T1000 (cell line): Measurements from ENCODE around the gene NPR3.

Experiments
- DNase-seq: peaks from one replicate; lab custom pipeline; 2025; ENCODE audit warnings: mixed read lengths; lab: John Stamatoyannopoulos, UW

NPR3 gene, protein sequence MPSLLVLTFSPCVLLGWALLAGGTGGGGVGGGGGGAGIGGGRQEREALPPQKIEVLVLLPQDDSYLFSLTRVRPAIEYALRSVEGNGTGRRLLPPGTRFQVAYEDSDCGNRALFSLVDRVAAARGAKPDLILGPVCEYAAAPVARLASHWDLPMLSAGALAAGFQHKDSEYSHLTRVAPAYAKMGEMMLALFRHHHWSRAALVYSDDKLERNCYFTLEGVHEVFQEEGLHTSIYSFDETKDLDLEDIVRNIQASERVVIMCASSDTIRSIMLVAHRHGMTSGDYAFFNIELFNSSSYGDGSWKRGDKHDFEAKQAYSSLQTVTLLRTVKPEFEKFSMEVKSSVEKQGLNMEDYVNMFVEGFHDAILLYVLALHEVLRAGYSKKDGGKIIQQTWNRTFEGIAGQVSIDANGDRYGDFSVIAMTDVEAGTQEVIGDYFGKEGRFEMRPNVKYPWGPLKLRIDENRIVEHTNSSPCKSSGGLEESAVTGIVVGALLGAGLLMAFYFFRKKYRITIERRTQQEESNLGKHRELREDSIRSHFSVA

DNA sequence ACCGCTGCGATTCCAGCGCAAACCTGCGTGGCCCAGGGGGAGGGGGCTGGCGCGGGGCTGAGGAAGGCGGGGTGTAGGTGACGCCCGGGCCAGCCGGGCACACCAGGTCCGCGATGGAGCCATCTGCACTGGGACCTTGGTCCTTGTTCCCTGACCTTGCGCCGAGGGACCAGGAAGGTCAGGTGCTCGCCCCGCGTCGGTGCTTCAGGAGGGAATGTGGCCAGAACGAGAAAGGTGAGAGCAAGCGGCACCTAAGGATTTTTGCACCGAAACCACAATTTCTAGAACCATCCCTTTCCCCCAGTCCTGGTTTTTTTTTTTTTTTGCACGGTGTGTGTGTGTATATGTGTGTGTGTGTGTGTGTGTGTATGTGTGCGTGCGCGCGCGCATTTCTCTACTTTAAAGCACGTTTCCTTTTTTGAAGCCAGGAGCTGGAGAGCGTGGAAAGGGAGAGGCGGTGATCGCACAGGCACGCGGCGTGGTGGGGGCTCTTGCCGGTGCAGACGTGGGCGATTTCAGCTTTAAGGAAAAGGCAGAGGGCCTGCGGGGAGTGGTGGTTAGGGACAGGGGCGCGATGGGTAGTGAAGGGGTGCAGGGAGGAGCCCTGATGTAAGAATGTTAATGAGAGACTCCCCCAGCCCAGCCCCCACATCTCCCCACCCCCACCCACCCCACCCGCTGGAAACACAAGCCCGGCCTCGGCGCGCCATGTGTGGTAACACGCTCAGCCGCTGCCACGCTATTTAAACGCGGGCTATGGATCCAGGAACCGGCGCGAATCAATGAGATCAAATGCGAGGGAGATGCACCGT, at the start of gene NPR3:
Gene NPR3 (plus strand): TSS at position 772 of the 812 bp plus-strand sequence. CDS start 456 bp downstream, outside the sequence.
- DNase-seq: peak; percentile 36

GRCh38 chr5:32664523-32664922, 46.6 kb upstream of the NPR3 start:
- DNase-seq: no peak

GRCh38 chr5:32668552-32668951, 42.6 kb upstream of the NPR3 start:
- no peak for DNase-seq

DNA sequence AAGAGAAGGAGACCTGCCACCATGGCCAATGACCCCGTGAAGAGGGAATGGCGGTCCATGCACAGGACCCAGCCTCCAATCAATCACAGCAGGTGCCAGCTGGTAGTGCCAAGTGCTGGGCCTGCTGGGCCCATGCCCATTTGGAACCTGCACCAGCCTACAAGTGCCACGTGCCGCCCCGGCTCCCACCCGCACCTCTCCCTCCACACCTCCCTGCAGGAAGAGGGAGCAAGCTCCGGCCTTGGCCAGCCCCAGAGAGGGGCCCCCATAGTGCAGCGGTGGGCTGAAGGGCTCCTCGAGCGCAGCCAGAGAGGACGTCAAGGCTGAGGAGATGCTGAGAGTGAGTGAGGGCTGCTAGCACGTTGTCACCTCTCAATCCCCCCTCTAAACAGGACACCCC, 37.8 kb upstream of the NPR3 start:
- no peak for DNase-seq

DNA sequence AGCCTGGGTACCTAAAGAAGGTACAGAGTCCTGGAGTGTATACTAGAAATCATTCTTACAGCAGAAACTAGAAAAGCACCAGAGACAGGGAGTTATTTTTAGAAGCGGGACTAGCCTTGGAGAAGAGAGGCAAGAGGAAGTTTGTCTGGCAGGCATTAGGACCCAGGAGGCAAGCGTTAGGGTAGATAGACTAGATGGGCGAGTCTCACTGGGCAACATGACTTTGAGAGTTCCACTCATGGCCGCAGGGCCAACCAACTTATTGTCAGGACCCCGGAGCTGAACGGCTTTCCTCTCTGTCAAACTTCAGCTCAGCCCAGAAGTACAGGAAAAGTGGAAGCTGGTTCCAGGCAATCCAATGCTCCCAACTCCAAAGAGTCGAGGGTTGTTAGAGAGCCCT, 34.1 kb upstream of the NPR3 start:
- no peak for DNase-seq

- DNase-seq: no peak
These were observed 32.6 kb upstream of the NPR3 start for GRCh38 chr5:32678472-32678871.

- DNase-seq: no peak
These were observed 31.9 kb upstream of the NPR3 start for GRCh38 chr5:32679218-32679617.

DNA sequence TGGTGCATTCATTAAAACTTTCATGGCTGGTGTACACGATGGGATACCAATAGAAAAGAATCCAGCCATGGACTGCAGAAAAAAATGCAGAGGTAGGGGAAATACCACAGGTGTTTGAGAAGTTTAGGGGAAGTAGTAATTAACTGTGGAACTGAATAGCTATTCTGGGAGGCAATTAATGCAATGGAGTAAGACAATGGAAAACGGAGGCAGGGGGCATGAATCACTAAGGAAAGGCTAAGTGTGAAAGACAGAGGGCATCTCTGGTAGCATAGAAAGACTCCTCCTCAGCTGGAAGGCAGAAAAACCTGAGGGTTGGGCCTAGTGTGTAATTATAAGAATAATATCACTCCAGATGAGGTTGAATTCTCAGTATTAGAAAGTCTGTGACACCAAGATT, 30.9 kb upstream of the NPR3 start:
- DNase-seq: no peak

DNA sequence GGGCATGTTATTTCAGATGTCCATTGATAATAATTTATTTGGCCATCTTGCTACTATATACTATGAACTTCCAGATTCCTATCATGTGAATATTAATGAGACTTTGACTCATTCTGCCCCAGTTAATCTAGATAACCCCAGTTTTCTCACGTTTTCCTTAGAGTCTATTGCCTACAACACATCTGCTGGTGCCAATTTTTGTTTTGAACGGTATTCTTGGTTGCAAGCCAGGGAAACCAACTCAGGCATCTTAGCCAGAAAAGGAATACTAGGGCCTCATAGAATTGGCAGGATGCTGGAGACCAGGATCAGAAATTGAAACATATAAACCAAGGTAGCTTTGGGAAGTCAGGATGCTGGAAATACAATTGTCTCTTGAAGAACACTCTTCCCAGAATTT, 28.0 kb upstream of the NPR3 start:
- DNase-seq: no peak

- DNase-seq: no peak
These were observed 26.9 kb upstream of the NPR3 start for GRCh38 chr5:32684260-32684659.

DNA sequence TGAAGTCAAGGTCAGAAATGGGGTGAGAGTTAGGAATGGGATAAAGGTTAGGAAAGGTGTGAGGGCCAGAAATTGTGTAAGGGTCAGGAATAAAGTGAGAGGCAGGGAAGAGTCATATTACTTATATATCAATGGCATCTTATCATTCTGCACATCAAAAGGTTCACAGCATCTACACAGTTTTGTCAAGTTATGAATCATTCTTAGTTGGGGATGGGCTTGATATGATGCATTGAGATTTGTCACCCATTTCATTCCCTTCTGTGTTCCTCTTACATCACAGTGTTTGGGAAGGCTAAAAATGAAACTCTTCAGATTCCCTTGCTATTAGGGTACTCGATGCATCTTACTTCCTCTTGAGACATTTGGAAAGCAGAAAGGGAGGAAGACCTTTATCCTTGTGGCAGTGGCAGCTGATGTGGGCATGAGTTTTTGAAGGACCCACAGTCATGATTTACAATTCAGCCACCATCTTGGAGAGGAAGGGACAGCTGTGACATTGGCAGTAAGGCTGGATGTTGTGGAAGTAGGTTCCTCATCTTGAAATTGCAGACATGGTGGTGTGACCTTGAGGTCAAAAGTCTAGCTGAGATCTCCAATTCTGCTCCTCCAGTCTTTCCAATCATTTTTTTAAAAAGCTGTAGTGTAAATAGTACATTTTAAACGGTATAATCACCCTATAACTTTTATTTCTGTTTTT, 24.2 kb upstream of the NPR3 start:
- no peak for DNase-seq

GRCh38 chr5:32687499-32687831, 23.7 kb upstream of the NPR3 start:
- DNase-seq: no peak

GRCh38 chr5:32690153-32690552, 21.0 kb upstream of the NPR3 start:
- no peak for DNase-seq

GRCh38 chr5:32690666-32691065, 20.5 kb upstream of the NPR3 start:
- no peak for DNase-seq

DNA sequence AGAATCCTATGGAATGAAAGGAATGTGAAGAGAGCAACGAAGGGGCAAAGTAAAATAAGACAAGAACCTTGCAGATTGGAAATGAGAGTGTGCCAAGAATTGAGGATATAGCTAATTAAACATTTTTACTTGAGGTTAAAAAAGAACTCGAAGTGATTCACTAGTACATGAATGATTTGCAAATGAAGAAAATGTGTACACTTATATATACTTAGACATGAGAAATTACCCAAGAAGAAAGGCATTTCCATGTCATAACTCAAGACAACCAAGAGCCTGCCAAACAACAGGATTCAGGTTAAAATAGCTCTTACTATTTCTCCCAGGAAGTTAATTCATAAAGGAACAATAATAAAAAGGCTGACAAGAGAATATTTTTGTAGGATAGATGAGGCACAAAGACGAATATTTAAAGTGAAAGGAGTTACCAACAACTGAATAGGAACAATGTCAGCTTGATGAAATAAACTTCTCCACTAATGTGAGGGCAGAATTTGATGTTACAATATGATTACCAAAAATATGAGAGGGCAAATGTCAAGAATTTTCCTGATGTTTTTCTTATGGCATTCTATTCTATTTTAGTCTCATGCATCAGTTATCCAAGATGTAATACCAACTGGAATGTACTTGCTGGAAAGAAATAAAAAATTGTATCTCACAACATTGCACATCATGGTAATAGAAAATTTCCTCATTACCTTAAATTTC, 18.9 kb upstream of the NPR3 start:
- no peak for DNase-seq

GRCh38 chr5:32703957-32704356, 7.2 kb upstream of the NPR3 start:
- no peak for DNase-seq

GRCh38 chr5:32707418-32707997, 3.6 kb upstream of the NPR3 start:
- DNase-seq: no peak

- no peak for DNase-seq
These were observed 2.2 kb upstream of the NPR3 start for GRCh38 chr5:32708949-32709348.

DNA sequence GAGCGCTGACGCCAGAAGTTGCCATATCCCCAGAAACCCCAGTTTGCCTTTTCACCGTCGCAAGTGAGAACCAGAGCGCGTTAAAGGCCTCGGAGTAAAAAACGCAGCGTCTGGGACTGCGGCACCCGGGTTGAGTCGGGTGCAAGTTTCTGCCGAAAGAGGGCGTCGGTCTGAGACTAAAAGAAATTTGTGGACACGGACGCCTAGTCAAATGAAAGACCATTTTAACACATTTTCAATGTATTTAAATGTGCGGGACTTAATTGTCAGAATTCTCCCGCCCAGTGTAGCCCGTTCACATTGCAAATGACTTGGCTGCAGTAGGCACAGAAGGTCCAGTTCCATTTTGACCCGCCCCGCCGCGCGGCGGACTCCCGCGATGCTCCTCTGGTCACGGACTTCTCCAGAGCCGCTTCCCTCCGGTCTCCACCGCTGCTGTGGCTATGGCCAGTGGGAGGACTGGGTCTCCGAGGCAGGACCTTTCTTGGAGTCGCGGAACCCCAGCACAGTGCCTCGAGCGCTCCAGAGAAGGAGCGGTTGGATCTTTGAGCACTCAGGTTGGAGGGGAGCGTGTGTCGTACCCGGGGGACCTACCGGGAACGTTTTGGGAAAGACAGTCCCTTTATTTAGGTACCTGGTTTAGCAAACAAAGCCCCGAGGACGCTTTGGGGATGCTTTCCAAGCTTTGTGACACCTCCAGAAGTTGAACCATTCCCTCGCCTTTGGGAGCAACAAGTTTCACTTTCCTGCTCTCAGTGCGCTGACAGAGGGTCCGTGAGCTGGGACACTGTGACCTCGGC, 1.2 kb upstream of the NPR3 start:
- peak; percentile 79 for DNase-seq

GRCh38 chr5:32711362-32711680, 200 bp downstream of the NPR3 start:
- no peak for DNase-seq
